T47D (cell line): ENCODE data around the gene CBLL1.
A peak's percentile ranks its signal among the peaks of the same experiment; 100 is the strongest.

ENCODE experiments used
- DNase-seq, 2 experiments: peaks; one replicate each; pipeline versions ENCODE4 v3.0.0 to v3.0.0-alpha.2; 2011 to 2012; ENCODE audit warnings: low read depth in 1 of 2, low spot score in 1 of 2
- JUND ChIP-seq: IDR thresholded peaks from 2 replicates; pipeline ENCODE4 v1.6.1; 2012; ENCODE audit warnings: low read depth
- in situ Hi-C: cut with HindIII; loops from 2 replicates; pipeline ENCODE4 v1.10.0; 2016; ENCODE audit warnings: low sequenced_read_pairs, low pct_unique_long_range_greater_than_20kb

The CBLL1 gene

DNA sequence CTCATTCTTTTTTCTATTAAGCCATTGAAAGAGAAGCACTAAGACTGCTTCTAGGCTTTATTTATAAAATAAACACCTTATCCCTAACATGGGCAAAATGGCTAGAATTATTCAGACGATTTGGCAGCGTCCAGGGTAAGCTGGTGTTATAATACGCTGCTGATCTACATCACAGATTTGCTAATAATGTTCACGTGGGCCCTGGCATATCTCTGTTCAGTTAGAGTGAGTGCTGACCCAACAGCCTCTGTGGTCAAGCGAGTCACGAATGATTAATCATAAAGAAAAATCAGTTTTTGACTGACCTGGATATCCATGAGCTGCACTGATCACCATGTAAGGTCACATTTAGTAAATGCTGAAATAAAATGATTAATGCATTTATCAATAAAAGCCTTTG is 28.4 kb upstream of the CBLL1 start:
- in situ Hi-C loops: no loop called here
- TF ChIP-seq JUND: no peak
- DNase-seq: no peak

DNA sequence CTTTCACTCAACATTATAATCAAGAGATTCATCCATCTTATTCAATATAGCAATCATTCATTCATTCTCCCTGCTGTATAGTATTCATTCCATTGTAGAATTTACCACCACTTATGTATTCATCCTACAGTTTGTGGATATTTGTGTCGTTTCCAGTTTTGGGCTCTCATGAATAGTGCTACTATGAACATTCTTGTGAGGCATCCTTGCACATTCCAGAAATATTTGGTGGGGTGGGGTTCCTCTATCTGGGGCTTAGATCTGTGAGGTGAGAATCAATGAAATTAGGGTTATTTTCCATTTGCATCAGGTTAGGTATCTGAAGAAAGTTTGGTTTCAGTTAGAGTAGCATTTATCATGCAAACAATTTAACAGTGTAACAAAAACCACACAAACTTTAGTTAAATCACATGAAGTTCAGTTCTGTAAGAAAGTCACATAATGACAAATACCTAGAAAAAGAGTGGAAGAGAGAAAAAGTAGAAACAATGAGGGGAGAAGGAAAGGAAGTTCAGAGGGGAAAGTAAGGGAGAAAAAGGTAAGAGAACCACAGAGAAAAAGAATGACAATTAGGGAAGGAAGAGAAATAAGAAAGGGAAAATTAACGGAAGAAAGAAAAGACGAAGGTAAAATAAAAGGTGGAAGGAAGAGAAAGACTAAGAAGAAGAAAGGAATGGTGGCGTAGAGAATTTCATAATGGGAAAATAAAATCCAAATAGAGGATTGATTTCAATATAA is 25.3 kb upstream of the CBLL1 start:
- no peak for DNase-seq
- in situ Hi-C loops: no loop called here
- TF ChIP-seq JUND: no peak

DNA sequence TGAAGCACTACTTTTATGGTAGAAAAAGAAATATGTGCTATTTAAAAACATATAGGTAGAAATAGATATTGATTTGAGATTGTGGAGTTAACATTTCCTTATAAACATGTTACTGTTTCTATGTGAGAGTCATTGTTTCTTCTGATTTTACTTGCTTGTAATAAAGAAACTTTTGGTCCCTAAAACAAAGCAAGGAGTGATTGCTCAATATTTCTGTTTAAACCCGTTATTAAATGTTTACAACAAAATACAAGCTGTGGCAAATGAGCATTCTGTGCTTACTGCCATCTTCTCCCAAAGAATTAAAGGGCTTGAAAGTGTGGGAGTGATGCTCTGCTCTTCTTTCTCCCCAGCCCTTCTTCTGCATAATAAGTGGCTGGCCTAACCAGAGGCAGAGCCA is 22.7 kb upstream of the CBLL1 start:
- no peak for DNase-seq
- in situ Hi-C loops: no loop called here
- no peak for TF ChIP-seq JUND

DNA sequence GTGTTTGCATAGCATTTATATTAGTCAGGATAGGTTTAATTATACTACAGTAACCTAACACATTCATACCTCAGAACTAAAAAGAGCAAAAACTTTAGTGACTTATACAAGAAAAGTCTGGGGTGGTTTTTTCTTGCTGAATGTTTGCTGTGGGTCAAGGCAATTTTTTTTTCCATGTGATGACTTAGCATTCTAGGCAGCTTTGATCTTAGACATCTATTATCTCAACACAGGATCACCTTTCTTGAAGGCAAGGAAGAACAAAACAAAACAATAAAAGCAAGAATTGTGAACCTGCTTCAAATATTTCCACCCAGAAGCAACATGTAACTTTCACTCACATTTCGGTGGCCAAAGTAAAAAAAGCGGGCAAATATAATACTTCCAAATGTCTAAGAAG is 20.7 kb upstream of the CBLL1 start:
- TF ChIP-seq JUND: no peak
- in situ Hi-C loops: no loop called here
- no peak for DNase-seq

DNA sequence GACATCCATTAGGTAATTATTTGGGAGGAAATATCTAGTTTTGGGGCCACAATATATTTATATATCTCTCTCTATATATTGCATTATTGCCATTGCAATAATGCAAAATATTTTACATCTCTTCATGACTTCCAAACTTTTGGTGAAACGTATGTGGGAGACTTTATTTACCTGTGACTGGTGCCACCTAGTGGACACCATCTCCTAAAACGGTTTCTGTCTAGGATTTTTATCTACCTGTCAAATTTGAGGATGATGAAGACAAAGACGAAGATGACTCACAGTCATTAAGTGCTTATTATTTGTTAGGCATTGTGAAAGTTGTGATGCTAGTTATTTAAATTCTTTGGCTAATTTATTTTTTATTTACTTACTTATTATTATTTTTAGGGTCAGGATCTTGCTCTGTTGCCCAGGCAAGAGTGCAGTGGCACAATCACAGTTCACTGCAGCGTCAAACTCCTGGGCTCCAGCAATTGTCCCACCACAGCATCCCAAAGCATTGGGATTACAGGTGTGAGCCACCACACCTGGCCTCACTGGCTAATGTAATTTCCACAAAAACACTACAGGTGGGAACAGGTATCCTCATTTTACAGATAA is 18.7 kb upstream of the CBLL1 start:
- no peak for TF ChIP-seq JUND
- in situ Hi-C loops: no loop called here
- DNase-seq: peak; percentile 29 to 71

DNA sequence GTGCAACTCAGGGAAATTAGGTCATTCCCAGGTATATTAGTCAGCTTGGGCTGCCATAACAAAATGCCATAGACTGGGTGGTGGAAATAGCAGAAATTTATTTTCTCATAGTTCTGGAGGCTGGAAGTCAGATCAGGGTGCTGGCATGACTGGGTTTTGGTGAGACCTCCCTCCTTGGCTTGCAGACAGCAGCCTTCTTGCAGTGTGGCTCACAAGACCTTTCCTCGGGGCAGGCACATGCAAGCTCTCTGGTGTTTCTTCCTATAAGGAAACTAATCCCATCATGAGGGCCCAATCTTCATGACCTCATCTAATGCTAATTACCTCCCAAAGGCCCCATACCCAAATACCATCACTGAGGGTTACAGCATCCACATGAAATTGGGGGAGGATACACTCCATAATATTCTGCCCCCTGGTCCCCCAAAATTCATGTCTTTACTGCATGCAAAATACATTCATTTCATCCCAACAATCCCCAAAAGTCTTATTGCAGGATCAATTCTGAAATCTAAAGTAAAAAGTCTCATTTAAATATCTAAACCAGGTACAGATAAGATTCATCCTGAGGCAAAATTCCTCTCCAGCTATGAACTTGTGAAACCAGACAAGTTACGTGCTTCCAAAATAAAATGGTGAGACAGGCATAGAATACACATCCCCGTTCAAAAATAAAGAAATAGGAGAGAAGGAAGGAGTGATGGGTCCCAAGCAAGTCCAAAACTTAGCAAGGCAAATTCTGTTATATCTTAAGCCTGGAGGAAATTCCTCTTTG is 17.4 kb upstream of the CBLL1 start:
- no peak for TF ChIP-seq JUND
- in situ Hi-C loops: no loop called here
- DNase-seq: no peak

DNA sequence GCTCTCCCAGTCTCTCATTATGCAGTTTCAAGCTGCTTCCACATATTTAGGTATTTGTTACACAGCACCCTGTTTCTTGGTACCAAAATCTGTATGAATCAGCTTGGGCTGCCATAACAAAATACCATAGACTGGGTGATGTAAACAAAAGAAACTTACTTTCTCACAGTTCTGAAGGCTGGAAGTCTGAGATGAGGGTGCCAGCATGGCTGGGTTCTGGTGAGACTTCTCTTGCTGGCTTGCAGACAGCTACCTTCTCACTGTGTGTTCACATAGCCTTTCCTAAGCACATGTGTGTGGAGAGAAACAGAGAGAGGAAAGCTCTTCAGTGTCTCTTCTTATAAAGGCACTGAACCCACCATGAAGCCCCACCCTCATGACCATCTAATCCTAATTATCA is 15.7 kb upstream of the CBLL1 start:
- TF ChIP-seq JUND: no peak
- in situ Hi-C loops: no loop called here
- DNase-seq: no peak

DNA sequence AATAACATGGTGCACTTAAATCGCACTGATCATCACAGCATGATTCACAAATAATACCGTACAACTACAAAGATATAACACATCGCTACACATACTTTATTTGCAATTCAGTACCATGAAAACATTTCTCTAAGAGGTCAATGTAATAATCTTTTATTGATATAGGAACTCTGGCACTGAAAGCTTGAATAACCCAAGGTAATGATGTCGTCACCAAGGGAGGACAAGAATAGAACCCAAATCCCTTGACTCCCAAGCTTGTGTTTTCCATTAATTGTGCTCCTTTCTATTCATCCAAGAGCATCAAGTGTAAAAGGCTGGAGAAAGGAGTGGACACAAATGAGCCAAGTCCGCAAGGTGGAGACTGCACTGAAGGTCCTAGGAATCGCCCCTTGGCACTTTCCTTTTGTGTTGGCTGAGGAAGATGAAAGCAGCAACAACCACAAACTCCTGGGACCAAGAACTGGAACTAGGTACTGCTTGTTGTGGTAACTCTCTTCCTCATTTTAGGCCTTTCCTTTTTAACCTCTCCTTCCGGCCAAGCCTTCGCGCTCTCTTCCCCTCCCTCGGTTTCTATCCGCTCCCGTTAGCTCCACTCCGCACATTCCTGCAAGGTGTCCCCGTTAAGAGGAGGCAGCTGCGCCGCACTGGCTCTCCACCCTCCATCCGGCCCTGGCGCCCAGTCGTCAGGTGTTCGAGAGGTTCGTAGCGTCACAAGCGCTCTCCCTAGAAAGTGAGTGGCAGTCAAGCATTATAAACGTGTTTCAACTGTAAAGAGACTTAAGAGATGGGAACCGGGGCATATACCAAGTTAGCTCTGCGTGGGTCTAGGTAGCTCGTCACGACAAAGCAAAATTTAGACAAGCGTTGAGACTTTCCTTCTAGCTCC is 1.0 kb upstream of the CBLL1 start:
- peak in 1 of 2 experiments; percentile 16 for DNase-seq
- in situ Hi-C loops: no loop called here
- TF ChIP-seq JUND: no peak

DNA sequence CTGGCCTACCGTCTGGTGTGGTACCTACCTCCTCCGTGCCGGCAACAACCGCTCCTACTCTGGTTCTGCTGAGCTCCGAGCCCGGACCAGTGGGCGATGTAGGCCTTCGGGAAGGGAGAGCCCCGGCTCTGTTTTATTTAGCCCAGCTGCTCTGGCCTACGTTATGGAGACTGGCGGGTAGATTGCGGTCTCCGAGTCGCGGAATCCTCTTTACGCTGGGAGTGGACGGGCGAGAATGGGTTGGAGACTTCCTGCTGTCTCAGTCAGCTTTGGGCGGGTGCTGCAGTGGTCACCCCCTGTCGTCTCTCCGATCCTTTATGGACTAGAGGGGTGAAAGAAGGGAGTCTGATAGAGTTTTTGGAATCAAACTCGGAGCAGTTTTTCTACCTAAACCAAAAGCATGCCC is 406 bp downstream of the CBLL1 start:
- TF ChIP-seq JUND: no peak
- DNase-seq: no peak
- in situ Hi-C loops: no loop called here

DNA sequence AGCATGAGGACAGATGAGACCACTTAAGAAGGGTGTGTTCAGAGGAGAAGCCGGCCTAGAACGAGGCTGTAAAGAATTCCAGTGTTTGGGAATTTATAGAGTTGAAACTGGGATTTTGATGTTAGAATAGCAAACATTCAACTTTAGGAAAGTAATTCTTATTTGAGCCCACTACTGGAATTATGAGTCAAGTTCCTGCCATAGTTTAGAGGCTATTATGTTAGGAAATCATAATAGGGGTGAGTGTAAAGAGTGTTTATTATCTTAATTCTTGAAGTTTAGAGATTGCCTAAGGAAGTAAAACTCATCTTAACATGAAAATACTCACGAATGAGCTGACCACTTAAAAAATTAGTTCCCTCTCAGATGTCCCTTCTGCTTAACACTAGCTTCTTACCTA is 2.1 kb downstream of the CBLL1 start:
- in situ Hi-C loops: no loop called here
- no peak for TF ChIP-seq JUND
- no peak for DNase-seq

DNA sequence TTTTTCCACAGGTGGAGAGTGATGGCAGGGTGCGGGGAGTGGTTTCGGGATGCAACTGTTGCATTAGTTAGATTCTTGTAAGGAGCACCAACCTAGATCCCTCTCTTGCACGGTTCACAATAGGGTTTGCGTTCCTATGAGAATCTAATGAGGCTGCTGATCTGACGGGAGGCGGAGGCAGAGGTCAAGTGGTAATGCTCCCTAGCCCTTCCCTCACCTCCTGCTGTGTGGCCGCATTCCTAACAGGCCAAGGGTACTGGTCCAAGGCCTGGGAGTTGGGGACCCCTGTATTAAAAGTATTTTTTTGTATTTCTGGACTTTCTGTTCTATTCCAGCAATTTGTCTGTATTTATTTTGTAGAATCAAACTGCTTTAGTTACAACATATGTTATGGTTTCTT is 7.2 kb downstream of the CBLL1 start:
- in situ Hi-C loops: no loop called here
- TF ChIP-seq JUND: no peak

DNA sequence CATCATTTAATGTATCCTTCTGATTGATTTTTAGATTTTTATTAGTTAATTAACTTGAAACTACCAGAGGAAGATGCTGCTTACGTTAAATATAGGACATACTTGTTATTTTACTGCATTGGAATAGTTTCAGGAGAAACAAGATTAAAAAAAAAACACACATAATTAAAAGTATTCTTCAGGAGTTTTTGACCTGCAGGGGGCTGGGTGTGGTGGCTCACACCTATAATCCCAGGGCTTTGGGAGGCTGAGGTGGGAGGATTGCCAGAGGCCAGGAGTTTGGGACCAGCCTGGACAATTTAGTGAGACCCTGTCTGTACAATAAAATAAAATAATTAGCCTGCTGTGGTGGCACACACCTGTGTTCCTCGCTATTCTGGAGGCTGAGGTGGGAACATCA is 10.7 kb downstream of the CBLL1 start:
- in situ Hi-C loops: no loop called here
- DNase-seq: no peak
- TF ChIP-seq JUND: no peak

More for the DNA sequence above, 7.2 kb downstream of the CBLL1 start:
- no peak for DNase-seq

DNA sequence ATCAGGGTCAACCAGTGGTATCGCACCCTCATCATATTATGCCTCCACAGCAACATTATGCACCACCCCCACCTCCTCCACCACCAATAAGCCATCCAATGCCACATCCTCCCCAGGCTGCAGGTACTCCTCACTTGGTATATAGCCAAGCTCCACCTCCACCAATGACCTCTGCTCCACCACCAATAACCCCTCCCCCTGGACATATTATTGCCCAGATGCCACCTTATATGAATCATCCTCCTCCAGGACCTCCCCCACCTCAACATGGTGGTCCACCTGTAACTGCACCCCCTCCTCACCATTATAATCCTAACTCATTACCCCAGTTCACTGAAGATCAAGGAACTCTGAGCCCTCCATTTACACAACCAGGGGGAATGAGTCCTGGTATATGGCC is 14.7 kb downstream of the CBLL1 start:
- DNase-seq: no peak
- in situ Hi-C loops: no loop called here
- TF ChIP-seq JUND: no peak
